Urinary bladder (tissue), 4 donors: ENCODE measurements around the gene SWI5. TPM values are rescaled to one million over a fixed set of nuclear protein-coding genes. Genes with fewer than 3 reads are reported as not detected.

Source experiments
- DNase-seq: peaks from one replicate; pipeline ENCODE4 v3.0.0-alpha.2; 2015; ENCODE audit errors: extremely low spot score
- H3K27ac ChIP-seq: one replicate; pipeline ENCODE4 v1.5.1; 2013; ENCODE audit warnings: low read depth, mild to moderate bottlenecking, moderate library complexity
- H3K36me3 ChIP-seq: one replicate; pipeline ENCODE4 v1.6.1; 2013; ENCODE audit warnings: mild to moderate bottlenecking, moderate library complexity; ENCODE audit not compliant: insufficient read depth
- H3K4me1 ChIP-seq: one replicate; pipeline ENCODE4 v1.6.1; 2013; ENCODE audit warnings: mild to moderate bottlenecking, moderate library complexity; ENCODE audit not compliant: insufficient read depth
- H3K4me3 ChIP-seq: one replicate; pipeline ENCODE4 v1.5.1; 2013; ENCODE audit warnings: low read depth, low read length
- WGBS: extraction: QIAGEN DNeasy Blood & Tissue Kit; methylation state at CpG from one replicate; pipeline ENCODE4 v1.1.7; 2013; 5-methylcytosine and 5-hydroxymethylcytosine counted together
- polyA plus RNA-seq: library from polyadenylated mRNA; stranded (reverse); fragments of 200-250 nt; gene quantifications from one replicate; pipeline ENCODE4 v1.2.3, GENCODE V29; 2013
- total RNA-seq: library from RNA; depleted of rRNA; stranded (reverse); fragments of >200 nt; gene quantifications from one replicate; pipeline ENCODE4 v1.2.3, GENCODE V29; 2014
- donor health status: healthy with polysubstance abuse.
- donor health status: healthy.

The SWI5 gene
- total and polyA plus RNA-seq, 2 donors: 17.4 to 34.5 TPM

DNA sequence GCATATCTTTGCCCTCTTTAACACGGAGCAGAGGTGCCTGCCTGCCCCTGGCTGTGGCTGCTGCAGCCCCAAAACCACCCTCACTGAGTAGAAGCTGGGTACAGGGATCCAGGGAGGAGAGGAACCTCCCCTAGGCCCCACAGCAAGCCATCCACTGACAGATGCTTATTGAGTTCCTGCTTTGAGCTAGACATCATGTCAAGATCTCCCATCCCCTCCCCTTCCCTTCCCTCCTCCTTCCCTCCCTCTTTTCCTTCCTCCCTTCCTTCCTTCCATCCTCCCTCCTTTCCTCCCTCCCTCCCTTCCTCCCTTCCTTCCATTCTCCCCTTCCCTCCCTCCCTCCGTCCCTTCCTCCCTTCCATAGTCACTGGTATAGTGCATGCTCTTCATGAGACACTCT, 29.6 kb upstream of the SWI5 start:
- H3K4me3 ChIP-seq: no peak overlapping the region
- no peak for DNase-seq
- no peaks in the 10 kb centered on the region for H3K36me3 ChIP-seq
- 61% methylated on average over 2 of the region's 2 CpGs for whole genome bisulfite sequencing
- no peak overlapping the region for H3K27ac ChIP-seq
- H3K4me1 ChIP-seq: no peaks in the 10 kb centered on the region

GRCh38 chr9:128247226-128247803, 28.8 kb upstream of the SWI5 start:
- no peaks in the 10 kb centered on the region for H3K36me3 ChIP-seq
- no peaks in the 10 kb centered on the region for H3K4me1 ChIP-seq
- 80% methylated on average over 5 of the region's 5 CpGs for WGBS
- H3K4me3 ChIP-seq: no peak overlapping the region
- no peak overlapping the region for H3K27ac ChIP-seq
- DNase-seq: no peak

DNA sequence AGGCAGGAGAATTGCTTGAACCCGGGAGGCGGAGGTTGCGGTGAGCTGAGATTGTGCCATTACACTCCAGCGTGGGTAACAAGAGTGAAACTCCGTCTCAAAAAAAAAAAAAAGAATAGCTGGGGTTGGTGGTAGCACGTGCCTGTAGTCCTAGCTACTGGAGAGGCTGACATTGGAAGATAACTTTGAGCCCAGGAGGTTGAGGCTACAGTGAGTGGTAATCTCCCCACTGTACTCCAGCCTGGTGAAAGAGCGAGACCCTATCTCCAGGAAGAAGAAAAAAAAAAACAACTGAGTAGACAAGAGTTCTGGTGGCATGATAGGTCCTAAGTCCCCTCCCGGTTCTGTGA, 26.5 kb upstream of the SWI5 start:
- 89% methylated on average over 8 of the region's 8 CpGs for WGBS
- Histone ChIP-seq H3K4me3 (no peak overlapping the region), H3K4me1 (no peaks in the 10 kb centered on the region), H3K36me3 (no peaks in the 10 kb centered on the region), H3K27ac (no peak overlapping the region)
- no peak for DNase-seq

DNA sequence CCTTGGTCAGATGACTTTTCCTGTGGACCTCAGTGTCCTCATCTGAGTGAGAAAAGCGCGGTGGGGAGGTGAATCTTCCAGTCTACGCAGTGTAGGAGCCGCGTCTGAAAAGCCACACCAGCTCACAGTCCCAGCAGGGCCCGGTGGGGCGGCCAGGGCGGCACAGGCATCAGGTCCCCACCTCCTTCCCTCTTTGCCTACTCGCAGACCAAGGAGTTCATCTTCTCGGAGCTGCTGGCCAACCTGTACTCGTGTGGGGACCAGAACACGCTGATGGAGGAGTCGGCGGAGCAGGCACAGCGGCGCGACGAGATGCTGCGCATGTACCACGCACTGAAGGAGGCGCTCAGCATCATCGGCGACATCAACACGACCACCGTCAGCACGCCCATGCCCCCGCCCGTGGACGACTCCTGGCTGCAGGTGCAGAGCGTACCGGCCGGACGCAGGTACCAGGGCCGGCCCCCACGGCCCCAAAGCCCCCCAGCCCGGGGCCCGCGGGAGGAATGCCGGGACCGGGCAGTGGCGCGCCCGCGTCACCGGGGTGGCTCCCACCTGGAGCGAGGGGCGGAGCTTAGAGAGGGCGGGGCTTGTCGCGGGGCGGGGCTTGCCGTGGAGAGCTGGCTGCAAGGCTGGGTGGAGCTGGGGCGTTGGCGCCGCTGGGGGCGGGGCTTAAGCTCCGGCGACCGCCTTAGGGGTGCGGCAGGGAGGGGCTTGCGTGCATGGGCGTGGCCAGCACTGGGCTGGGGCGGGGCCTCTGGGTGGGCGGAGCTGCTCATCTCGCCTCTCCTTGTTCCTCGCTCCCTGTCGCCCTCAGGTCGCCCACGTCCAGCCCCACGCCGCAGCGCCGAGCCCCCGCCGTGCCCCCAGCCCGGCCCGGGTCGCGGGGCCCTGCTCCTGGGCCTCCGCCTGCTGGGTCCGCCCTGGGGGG, 25.9 kb upstream of the SWI5 start:
- H3K27ac ChIP-seq: no peak overlapping the region
- DNase-seq: no peak
- H3K36me3 ChIP-seq: no peaks in the 10 kb centered on the region
- no peak overlapping the region for H3K4me3 ChIP-seq
- WGBS: 40% methylated on average over 81 of the region's 81 CpGs
- H3K4me1 ChIP-seq: no peaks in the 10 kb centered on the region

GRCh38 chr9:128250839-128251731, 25.0 kb upstream of the SWI5 start:
- WGBS: 58% methylated on average over 43 of the region's 43 CpGs
- Histone ChIP-seq H3K4me3 (no peak overlapping the region), H3K4me1 (no peaks in the 10 kb centered on the region), H3K27ac (no peak overlapping the region), H3K36me3 (peaks cover 2% of the 10 kb centered on the region)
- DNase-seq: no peak

- peaks cover 2% of the 10 kb centered on the region for H3K36me3 ChIP-seq
- DNase-seq: no peak
- no peaks in the 10 kb centered on the region for H3K4me1 ChIP-seq
- WGBS: 84% methylated on average over 3 of the region's 3 CpGs
- no peak overlapping the region for H3K4me3 ChIP-seq
- H3K27ac ChIP-seq: no peak overlapping the region
Observed at GRCh38 chr9:128251732-128252100, 24.4 kb upstream of the SWI5 start.

GRCh38 chr9:128252317-128253139, 23.5 kb upstream of the SWI5 start:
- Histone ChIP-seq H3K27ac (no peak overlapping the region), H3K4me3 (no peak overlapping the region), H3K4me1 (no peaks in the 10 kb centered on the region), H3K36me3 (peaks cover 5% of the 10 kb centered on the region)
- DNase-seq: no peak
- WGBS: 91% methylated on average over 25 of the region's 25 CpGs

DNA sequence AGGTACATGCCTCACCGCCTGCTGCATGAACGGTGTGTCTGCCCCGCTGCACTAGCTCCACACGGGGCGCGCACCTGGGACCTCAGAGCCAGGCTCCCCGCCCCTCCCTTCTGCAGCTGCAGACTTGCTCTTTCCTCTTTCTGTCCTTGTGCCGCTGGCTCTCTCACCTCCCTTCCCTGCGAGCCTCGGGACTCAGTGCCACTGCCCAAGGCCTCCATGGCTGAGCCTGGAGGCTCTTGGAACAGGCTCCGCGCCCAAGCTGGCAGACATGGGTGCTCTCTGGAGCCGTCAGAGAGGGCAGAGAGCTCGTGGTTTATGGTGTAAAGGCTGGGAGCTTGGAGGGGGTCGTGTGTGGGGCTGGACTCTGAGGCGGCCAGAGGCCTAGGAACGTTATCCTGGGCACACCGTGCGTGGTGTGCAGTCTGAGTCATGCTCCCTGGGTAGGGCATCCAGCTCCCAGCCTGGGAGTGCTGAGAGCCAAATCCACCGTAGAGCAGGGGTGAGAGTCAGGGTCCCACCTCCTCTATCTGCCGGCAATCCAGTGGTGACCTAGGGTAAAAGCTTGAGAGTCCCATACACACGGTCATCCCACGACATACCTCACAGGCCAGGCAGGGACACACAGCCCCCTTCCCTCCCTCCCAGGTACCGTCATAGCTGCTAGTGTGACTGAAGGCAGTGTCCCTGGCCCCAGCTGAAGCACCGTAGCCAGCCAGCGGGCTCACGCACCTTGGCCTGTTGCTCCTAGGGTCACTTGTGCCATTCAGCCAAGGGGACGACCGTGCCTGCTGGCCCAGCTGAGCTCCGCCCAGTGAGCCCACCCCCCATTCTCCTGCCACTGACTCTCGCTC, 22.7 kb upstream of the SWI5 start:
- H3K27ac ChIP-seq: no peak overlapping the region
- no peaks in the 10 kb centered on the region for H3K4me1 ChIP-seq
- WGBS: 87% methylated on average over 31 of the region's 31 CpGs

DNA sequence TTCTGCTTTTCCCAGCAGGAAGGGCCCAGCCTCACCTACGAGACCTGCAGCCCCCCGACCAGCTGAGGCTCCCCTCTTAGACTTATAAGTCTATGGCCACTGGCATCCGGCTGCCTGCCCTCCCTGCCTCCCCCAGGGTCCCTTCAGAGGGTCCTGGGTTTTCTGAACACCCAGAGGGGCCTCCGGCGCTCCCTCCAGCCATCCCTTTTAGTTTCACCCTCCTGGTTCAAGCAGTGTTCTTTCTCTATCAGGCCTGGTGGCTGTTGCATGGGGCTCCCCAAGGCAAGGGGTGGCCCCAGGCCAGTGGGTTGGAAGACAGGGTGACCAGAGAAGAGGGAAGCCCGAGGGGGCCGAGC, 22.1 kb upstream of the SWI5 start:
- no peaks in the 10 kb centered on the region for H3K4me1 ChIP-seq
- 92% methylated on average over 7 of the region's 7 CpGs for WGBS

More for the DNA sequence above, 22.7 kb upstream of the SWI5 start:
- no peak for DNase-seq
- Histone ChIP-seq H3K36me3 (peaks cover 5% of the 10 kb centered on the region), H3K4me3 (no peak overlapping the region)

GRCh38 chr9:128254362-128254761, 21.7 kb upstream of the SWI5 start:
- Histone ChIP-seq H3K36me3 (peaks cover 5% of the 10 kb centered on the region), H3K27ac (no peak overlapping the region), H3K4me1 (no peaks in the 10 kb centered on the region), H3K4me3 (no peak overlapping the region)
- WGBS: 82% methylated on average over 20 of the region's 20 CpGs
- DNase-seq: no peak

More for the DNA sequence above, 22.1 kb upstream of the SWI5 start:
- Histone ChIP-seq H3K36me3 (peaks cover 5% of the 10 kb centered on the region), H3K4me3 (no peak overlapping the region), H3K27ac (no peak overlapping the region)
- no peak for DNase-seq

GRCh38 chr9:128254855-128255759, 21.0 kb upstream of the SWI5 start:
- Histone ChIP-seq H3K36me3 (peaks cover 5% of the 10 kb centered on the region), H3K4me1 (no peaks in the 10 kb centered on the region), H3K27ac (no peak overlapping the region), H3K4me3 (no peak overlapping the region)
- 55% methylated on average over 18 of the region's 18 CpGs for WGBS
- no peak for DNase-seq
